ENCODE measurements around the gene CDKN2B.
A peak's percentile ranks its signal among the peaks of the same experiment; 100 is the strongest.
"Not testable (repeated sequence)": the region's sequence is repeated elsewhere in the genome, so short reads cannot be mapped to it uniquely, and the experiment has no call there.

The CDKN2B gene

DNA sequence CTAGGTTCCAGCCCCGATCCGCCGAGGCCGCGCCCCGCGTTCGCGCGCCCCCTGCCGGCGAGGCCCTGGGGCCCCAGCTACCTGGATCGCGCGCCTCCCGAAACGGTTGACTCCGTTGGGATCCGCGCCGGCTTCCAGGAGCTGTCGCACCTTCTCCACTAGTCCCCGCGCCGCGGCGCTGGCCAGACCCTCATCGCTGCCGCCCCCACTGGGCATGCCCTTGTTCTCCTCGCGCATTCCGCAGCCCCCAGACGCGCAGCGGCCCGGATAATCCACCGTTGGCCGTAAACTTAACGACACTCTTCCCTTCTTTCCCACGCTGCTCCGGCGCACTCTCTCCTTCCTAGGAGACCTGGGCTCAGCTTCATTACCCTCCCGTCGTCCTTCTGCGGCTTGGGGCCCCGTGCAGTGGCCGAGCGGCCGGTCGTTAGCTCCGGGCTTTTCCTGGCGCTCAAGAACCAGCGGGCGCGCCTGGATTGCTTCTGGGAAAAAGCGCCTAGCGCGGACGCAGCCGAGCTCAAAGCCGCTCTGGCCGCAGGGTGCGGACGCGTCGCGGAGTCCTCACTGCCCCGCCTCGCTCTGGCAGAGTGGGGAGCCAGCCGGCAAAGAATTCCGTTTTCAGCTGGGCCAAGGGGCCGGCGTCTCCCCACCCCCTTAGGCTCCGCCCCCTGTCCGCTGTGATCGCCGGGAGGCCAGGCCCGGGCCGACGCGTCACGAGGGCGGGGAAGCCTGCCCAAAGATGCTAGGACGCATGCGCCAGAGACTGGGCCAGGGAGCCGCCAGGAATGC, at the start of gene CDKN2B:
TSS of gene CDKN2B (minus strand) at position 589 of the 789 bp plus-strand sequence. CDS start at position 237, 352 bp downstream.
- peak; percentile 99 for DNase-seq

DNA sequence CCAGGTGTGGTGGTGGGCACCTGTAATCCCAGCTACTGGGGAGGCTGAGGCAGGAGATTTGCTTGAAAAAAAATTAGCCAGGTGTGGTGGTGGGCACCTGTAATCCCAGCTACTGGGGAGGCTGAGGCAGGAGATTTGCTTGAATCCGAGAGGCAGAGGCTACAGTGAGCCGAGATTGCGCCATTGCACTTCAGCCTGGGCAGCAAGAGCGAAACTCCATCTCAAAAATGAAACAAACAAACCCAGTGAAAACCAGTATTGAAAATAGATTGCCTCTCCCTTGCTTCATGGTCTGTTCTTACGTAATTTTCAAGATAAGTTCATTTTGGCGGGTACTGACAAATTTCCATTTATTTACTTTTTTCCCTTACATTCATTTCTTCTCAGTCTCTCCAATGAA, 48.9 kb upstream of the CDKN2B start:
- DNase-seq = not testable (repeated sequence)

GRCh38 chr9:22056402-22056801, 47.3 kb upstream of the CDKN2B start:
- peak; percentile 10 for DNase-seq

- no peak for DNase-seq
These were observed 46.0 kb upstream of the CDKN2B start for GRCh38 chr9:22055090-22055489.

GRCh38 chr9:22054529-22054928, 45.4 kb upstream of the CDKN2B start:
- DNase-seq = no peak

DNA sequence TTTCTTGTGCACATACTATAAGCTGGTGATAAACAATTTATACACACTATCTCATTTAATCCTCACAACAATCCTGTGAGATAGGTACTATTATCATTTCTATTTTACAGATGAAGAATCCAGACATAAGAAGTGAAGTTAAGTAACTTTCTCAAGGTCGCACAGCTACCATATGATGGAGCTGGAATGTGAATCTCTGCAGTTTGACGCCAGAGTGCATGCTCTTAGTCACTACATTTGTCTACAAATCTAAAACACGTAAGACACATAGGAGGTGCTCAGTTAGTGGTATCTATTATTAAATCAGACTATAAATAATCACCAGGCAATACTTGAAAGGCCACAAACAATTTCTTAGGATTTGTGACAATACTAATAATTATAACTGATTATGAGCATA, 45.0 kb upstream of the CDKN2B start:
- no peak for DNase-seq

DNA sequence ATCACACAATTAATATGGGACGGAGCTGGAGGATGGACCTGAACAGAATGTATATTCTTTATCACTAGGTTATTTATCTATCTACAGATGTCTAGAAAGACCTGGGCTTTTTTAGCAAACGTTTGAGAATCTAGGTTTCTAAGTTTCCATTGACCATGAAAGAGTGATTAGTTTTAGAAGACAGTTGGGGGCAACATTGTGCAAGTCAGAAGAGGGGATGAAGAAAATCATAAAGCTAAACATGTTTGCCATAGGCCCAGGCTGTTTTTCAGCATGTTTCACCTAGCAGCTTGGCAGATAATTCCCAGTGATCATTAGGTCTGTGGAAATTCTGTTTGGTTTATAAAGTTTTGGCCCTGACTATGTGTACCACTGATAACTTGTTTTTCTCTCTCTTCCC, 44.1 kb upstream of the CDKN2B start:
- DNase-seq = no peak

DNA sequence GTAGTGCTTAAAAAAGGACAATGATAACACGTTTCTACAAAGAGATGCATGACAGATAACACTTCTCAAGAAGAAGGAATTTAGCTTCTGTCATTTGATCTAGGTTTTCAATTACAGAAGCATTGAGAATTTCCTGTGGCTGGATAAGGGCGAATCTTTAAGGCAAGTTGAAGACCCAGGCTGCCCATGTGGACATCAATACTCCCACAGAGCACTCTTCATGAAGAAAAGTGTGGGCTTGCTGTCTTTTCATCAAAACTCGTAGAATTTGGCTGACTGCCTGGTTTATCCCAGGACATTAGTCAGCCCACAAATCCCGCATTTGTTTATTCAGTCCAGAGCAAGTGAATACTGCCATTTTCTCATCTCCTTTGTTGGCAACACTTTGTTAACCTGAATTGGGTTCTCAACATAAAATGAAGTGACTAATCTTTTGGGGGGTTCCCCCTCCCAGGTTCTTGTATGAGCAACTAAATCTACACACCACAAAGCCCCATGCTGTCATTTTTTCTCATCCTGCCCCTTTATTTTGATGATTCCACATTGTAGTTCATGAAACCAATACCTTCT, 43.4 kb upstream of the CDKN2B start:
- peak; percentile 39 for DNase-seq

DNA sequence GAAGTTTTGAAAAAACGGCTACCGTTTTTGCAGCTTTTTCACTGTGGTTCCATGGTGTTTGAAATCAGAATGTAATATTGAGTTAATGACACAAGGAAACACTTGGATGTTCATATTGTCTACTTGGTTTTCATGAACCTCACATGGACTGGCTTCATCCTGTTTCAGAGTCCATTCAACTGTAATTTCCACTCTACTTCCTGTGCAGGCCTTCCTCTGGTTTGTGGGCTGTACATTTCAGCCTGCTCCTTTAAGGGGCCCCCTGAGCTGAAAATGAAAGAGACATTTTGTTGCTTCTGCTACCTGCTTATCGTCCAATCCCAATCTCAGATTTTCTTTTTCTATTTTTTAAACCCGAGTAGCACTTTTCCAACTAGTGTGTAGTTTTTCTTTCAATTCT, 41.8 kb upstream of the CDKN2B start:
- no peak for DNase-seq

DNA sequence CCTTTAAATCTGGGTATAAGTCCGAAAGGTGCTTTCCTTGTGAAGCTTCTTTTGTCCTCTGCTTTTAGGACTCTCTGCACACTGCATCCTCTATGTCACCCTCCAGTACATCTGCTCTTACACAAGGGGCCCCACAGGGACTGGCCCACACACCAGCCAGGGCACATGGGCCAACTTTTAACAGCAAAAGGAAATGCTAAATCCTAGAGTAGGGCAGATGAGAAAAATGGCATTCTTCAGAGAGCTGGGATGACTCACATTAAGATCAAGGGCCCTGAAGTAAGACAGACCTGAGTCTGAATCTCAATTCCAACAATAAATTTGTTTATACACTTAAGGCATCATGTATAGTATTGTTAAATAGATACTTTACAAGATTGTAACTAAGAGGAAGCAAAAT, 40.3 kb upstream of the CDKN2B start:
- no peak for DNase-seq

- no peak for DNase-seq
These were observed 38.5 kb upstream of the CDKN2B start for GRCh38 chr9:22047596-22047995.

DNA sequence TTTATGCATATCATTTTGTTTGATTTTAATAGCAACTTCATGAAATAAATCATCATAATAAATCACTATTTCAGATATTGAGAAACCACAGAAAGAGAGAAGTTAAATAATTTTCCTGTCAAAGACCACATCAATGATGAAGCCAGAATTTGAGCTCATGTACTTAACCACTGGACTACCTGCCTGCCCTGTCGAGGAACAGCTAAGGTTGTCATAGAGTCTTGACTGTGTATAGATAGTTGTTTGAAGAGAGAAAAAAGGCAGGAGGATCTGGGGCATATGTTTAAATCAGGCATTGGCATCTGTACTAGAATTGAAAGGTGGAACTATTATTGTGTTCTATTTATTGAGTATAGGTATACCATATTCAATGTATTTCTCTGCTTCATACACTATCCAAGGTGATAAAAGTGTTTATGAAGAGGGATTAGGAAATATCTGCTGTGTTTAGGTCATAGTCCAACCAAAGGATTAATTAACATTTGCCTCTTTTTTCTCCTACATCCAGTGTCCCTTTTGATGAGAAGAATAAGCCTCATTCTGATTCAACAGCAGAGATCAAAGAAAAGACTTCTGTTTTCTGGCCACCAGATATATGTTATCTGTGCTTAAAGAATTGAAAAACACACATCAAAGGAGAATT, 37.3 kb upstream of the CDKN2B start:
- DNase-seq = no peak

- DNase-seq = no peak
These were observed 36.3 kb upstream of the CDKN2B start for GRCh38 chr9:22045423-22045822.

DNA sequence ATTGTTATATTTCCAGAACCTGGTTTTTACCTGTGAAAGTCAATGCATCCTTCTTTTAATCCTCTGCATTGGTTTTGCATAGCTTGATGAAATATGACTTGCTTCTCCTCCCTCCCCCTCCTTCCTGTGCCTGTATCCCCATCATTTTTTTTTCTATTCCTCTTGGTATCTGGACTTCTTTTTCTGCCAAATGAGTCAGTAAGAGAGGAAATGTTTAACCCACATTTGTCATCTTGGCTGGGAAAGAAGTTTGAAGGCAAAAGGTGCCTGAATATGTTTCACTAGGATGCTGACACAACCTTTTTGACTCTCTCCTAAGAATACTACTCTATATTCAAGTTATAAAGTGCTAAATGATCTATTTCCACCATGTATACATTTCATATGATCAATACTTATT, 35.5 kb upstream of the CDKN2B start:
- DNase-seq = no peak

DNA sequence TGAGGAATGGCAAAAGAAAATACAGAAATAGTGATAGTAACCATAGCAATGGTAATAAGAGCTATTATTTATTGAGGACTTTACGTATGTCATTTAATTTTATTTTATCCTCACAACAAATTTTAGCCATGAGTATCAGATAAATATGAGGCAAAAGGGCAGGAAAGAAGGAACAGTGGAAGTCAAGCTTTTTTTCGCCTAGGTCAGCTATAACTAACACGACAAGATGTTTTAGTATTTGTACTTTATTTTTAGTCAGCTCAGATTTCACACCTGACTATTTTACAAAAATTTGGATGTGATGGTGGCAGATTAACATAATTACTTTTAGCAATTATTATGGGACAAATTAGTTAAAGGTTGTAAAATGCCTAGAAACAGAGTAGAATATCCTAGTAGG, 34.8 kb upstream of the CDKN2B start:
- DNase-seq = no peak

DNA sequence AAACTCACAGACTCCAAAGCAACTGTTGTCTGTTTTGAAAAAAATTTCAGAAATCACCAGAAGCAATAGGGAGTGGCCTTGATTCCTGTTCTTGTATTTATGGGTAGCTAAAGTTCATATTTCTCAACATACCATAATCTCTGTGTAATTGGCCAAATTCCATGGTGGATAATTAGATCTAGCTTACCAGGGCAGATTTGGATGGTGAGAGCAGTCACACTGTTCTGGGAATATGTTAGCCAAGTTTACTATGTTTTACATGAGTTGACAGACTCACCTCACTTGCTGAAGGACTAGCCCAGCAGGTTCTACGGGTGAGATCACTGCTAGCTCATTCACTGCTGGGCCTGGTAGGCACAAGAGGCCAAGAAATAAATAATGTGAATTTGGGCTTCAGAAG, 32.7 kb upstream of the CDKN2B start:
- no peak for DNase-seq

DNA sequence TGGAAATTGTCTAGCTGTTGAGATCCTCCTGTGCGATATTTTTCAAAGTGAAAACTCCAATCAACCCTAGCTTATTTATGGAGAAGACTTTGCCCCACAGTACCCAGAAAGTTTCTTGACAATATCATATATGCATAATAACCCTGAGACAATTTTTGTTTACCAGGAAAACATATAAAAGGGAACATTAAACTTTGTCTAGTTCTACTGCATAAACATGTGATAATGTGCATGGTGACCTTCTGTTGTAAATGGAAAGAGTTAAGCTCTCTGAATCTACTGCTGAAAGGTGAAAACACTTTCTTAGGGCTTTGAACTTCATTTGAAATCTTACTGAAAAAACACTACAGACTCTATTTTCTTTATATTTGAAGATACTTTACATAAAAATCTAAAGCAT, 32.2 kb upstream of the CDKN2B start:
- DNase-seq = no peak

DNA sequence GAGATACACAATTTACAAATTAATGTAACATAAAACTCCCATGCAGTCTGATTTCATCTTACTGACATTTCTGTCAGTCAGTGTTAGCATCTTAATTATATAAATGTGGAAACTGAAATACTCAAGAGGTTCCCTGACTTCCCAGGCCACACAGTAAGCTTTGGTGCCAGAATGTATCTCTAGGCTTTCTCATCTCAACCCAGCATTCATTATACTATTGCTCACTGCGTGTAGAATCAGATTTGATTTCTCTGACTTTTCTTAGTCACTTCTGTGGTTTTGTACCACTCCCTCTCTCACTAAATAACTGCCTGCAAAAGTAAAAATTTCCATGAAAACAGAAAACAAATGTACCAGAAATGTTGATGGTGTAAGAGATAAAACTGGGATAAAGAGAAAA, 31.7 kb upstream of the CDKN2B start:
- DNase-seq = no peak

DNA sequence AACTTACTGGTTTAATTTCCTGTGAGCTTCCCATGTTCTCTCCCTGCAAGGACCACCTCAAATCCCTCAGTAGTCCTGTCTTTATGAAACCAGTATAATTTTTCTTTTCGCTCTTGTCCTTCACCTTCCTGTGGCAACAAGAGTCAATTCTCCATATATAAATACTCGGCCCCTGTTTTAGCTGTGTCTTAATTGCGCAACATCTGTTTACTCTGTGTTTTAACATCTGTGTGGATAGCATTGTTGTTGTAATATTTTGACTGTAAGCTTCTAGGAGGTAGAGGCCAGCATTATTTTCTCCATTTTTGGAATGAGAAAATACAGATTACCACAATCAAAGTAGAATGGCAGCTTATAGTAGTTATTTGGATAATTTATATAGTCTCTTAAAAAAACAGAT, 30.2 kb upstream of the CDKN2B start:
- peak; percentile 9 for DNase-seq

- DNase-seq = peak; percentile 70
These were observed 29.0 kb upstream of the CDKN2B start for GRCh38 chr9:22037954-22038690.

DNA sequence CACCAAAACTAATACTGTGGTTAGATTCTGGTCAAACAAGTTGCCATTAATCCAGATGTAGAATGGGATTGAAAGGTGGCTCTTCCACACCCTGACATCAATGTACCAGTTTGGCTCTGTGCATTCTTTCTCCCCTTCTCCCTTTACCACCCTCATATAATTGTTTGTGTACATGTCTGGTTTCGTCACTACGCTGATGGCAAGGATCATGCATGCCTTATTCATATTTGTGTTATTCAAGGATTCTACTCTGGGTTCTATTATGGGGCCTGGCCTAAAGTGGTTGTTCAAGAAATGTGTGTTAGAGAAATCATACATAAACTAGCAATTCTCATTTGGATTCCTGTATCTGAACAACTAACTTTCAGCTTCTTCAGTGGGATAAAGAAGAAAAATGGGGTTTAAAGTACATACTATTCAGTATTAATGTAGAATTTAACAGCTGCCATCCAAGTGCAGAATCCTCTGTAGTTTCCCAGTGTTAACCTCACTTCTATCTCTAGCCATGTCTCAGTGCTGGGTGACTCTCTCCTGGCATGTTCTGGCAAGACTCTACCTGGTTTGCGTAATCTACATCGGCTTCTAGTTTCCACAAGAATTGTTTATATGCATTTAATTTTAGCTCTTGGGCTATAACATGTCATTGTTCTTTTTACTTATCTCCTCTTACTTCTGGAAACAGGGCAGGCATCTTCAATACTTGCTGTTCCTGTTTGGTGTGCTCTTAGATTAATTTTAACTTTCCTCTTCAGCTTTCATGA, 27.9 kb upstream of the CDKN2B start:
- DNase-seq = no peak

DNA sequence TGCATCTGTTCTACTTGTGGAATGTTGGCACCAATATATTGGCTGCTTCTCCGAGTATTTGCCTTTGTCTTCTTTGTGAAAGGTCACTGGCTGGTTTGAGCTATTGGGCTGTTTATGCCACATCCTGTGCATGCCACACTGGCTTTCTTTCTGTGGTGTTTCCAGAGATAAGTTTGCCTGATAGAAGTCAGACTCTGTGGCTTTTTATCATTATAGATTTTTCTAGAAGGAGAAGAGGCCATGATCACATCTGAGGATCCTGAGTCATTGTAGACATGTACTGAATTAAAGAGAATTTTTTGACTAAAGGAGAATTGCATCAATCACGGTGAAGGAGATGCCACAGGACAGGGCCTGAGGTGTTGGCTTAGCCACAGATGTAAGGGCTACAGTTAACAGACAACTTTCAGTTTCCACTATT, 26.5 kb upstream of the CDKN2B start:
- DNase-seq = no peak

All from NCI-H69 (cell line).